Esophagus squamous epithelium (tissue), 4 donors: ENCODE measurements around the gene DCDC2C.

Experiments
- POLR2A ChIP-seq, 4 donors: fragments of 450-650 bp; IDR thresholded peaks; one replicate each; pipeline ENCODE4 v1.6.1; 2017; ENCODE audit warnings: antibody characterized with exemption in 4 of 4, mild to moderate bottlenecking in 4 of 4, moderate library complexity in 3 of 4
- TF ChIP-seq, protein P1 (sequence below), 6 experiments: fragments of 450-650 bp in 4 of 6; fragments of 200-600 bp in 2 of 6; sonication (generic) in 2 of 6; IDR thresholded peaks; one replicate each; pipeline ENCODE4 v1.5.1; 2016 to 2019; ENCODE audit warnings: antibody characterized with exemption in 6 of 6, mild to moderate bottlenecking in 4 of 6, moderate library complexity in 4 of 6

GRCh38 chr2:3780477-3781402 is 77.4 kb downstream of the DCDC2C start:
- TF ChIP-seq, protein P1, sequence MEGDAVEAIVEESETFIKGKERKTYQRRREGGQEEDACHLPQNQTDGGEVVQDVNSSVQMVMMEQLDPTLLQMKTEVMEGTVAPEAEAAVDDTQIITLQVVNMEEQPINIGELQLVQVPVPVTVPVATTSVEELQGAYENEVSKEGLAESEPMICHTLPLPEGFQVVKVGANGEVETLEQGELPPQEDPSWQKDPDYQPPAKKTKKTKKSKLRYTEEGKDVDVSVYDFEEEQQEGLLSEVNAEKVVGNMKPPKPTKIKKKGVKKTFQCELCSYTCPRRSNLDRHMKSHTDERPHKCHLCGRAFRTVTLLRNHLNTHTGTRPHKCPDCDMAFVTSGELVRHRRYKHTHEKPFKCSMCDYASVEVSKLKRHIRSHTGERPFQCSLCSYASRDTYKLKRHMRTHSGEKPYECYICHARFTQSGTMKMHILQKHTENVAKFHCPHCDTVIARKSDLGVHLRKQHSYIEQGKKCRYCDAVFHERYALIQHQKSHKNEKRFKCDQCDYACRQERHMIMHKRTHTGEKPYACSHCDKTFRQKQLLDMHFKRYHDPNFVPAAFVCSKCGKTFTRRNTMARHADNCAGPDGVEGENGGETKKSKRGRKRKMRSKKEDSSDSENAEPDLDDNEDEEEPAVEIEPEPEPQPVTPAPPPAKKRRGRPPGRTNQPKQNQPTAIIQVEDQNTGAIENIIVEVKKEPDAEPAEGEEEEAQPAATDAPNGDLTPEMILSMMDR (IDR thresholded peaks at IDR 0.05) = peak in 4 of 6 experiments; percentile 24 to 46 (median 36)
- no peak for TF ChIP-seq POLR2A (IDR thresholded peaks at IDR 0.05)
